Transverse colon (tissue), 4 donors: ENCODE measurements around the gene GRAMD1B.

ENCODE experiments used
- CTCF ChIP-seq, 5 experiments: fragments of 200-600 bp in 3 of 5; fragments of 450-650 bp in 2 of 5; sonication (generic) in 3 of 5; IDR thresholded peaks; 1 replicate in 2 of 5; 2 replicates in 3 of 5; pipeline ENCODE4 v1.5.1; 2016 to 2017; ENCODE audit warnings: antibody characterized with exemption in 5 of 5, inconsistent platforms in 3 of 5, mild to moderate bottlenecking in 2 of 5, moderate library complexity in 1 of 5
- EP300 ChIP-seq: sonication (generic); formaldehyde crosslinking; IDR thresholded peaks from one replicate; pipeline ENCODE4 v1.6.1; 2017; ENCODE audit warnings: antibody characterized with exemption, low read depth
- POLR2A ChIP-seq: fragments of 450-650 bp; IDR thresholded peaks from one replicate; pipeline ENCODE4 v1.6.1; 2016; ENCODE audit warnings: antibody characterized with exemption, mild to moderate bottlenecking, moderate library complexity
- POLR2AphosphoS5 ChIP-seq, 3 donors: sonication (generic); formaldehyde crosslinking; IDR thresholded peaks; one replicate each; pipeline ENCODE4 v1.6.1; 2016; ENCODE audit warnings: antibody characterized with exemption in 3 of 3

- TF ChIP-seq EP300 (no peak), POLR2A (no peak), CTCF (IDR thresholded peaks at IDR 0.05) (no peak), POLR2AphosphoS5 (IDR thresholded peaks at IDR 0.05) (no peak)
These were observed 2.7 kb upstream of the GRAMD1B start for GRCh38 chr11:123427405-123427804.
